MM.1S (cell line): Measurements from ENCODE around the gene RSPO3.

Source experiments
- EZH2 ChIP-seq: fragments of 300-600 bp; sonication (generic); optimal IDR thresholded peaks from 2 replicates; pipeline ENCODE3; 2017; ENCODE audit warnings: low read depth, mild to moderate bottlenecking, antibody characterized with exemption, low read length, mixed read lengths
- EZH2phosphoT487 ChIP-seq: fragments of 300-600 bp; sonication (generic); IDR thresholded peaks from 2 replicates; pipeline ENCODE4 v1.6.1; 2018; ENCODE audit warnings: antibody characterized with exemption, low read length
- TF ChIP-seq, protein P1 (sequence below): fragments of 300-600 bp; sonication (generic); IDR thresholded peaks from 2 replicates; pipeline ENCODE4 v1.5.1; 2016; ENCODE audit warnings: antibody characterized with exemption, low read length, mixed read lengths

GRCh38 chr6:127180426-127180825 is 62.0 kb downstream of the RSPO3 start:
- TF ChIP-seq, protein P1, sequence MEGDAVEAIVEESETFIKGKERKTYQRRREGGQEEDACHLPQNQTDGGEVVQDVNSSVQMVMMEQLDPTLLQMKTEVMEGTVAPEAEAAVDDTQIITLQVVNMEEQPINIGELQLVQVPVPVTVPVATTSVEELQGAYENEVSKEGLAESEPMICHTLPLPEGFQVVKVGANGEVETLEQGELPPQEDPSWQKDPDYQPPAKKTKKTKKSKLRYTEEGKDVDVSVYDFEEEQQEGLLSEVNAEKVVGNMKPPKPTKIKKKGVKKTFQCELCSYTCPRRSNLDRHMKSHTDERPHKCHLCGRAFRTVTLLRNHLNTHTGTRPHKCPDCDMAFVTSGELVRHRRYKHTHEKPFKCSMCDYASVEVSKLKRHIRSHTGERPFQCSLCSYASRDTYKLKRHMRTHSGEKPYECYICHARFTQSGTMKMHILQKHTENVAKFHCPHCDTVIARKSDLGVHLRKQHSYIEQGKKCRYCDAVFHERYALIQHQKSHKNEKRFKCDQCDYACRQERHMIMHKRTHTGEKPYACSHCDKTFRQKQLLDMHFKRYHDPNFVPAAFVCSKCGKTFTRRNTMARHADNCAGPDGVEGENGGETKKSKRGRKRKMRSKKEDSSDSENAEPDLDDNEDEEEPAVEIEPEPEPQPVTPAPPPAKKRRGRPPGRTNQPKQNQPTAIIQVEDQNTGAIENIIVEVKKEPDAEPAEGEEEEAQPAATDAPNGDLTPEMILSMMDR = no peak
- no peak for TF ChIP-seq EZH2phosphoT487
- TF ChIP-seq EZH2 = no peak
